Measurements from ENCODE around the gene CAPZA1. TPM values are rescaled to one million over a fixed set of nuclear protein-coding genes. Genes with fewer than 3 reads are reported as not detected.

CAPZA1 gene
- total and polyA plus RNA-seq, 2 of the 8 experiments (the other 6 are each of a cell fraction or from before 2014, with no cell fraction given), result 48.9 to 107 TPM

GRCh38 chr1:112594208-112594876, 25.3 kb upstream of the CAPZA1 start:
- Histone ChIP-seq H2AK5ac (ENCODE audit: low read depth, low read length) (no peak overlapping the region), H3K27ac (ENCODE audit: low read depth, low read length) (no peak overlapping the region), H2BK5ac (ENCODE audit: low read depth, low read length) (no peak overlapping the region), H2BK20ac (ENCODE audit: low read length) (no peak overlapping the region), H3K9ac (replicated peaks in 1 of 4; ENCODE audit: extremely low read depth in 1 of 4, low read depth in 3 of 4, low read length in 3 of 4) (no peak overlapping the region), H4K5ac (ENCODE audit: insufficient read length, low read depth, low read length) (no peak overlapping the region), H3K4me2 (ENCODE audit: insufficient read depth in 1 of 2, low read depth in 2 of 2, low read length in 2 of 2) (no peak overlapping the region), H3K23me2 (ENCODE audit: low read depth, low read length) (no peaks in the 10 kb centered on the region), H3K36me3 (ENCODE audit: control insufficient read depth in 2 of 4, insufficient read depth in 4 of 4, low read length in 3 of 4) (peaks cover 0 to 29% (median 5%) of the 10 kb centered on the region in 4 experiments; a peak in 5 of 8 replicates), H3K79me2 (ENCODE audit: control insufficient read depth in 1 of 2, insufficient read depth in 2 of 2, low read length in 2 of 2) (no peaks in the 10 kb centered on the region), H3K79me1 (ENCODE audit: low read depth, low read length) (no peaks in the 10 kb centered on the region), H4K91ac (replicated peaks; ENCODE audit: insufficient read length, low read length) (no peak overlapping the region), H2BK15ac (ENCODE audit: low read length) (no peak overlapping the region), H3K9me3 (ENCODE audit: insufficient read depth in 2 of 2, low read depth in 1 of 2, low read length in 1 of 2) (no peaks in the 10 kb centered on the region), H3K14ac (ENCODE audit: insufficient read length) (no peak overlapping the region), H3K4me1 (replicated peaks in 1 of 4; ENCODE audit: control insufficient read depth in 3 of 4, insufficient read depth in 4 of 4, low read length in 3 of 4) (no peaks in the 10 kb centered on the region), H2BK120ac (replicated peaks; ENCODE audit: low read depth, low read length) (no peak overlapping the region), H3K4me3 (ENCODE audit: extremely low read depth in 1 of 4, insufficient read depth in 2 of 4, low read depth in 3 of 4, low read length in 4 of 4) (no peak overlapping the region), H4K8ac (ENCODE audit: extremely low read depth, insufficient read depth, low read length) (no peak overlapping the region), H2AFZ (ENCODE audit: low read length) (no peak overlapping the region), H3K23ac (ENCODE audit: insufficient read length) (no peak overlapping the region), H3K56ac (replicated peaks; ENCODE audit: insufficient read length, low read depth, low read length) (no peak overlapping the region), H3K4ac (replicated peaks; ENCODE audit: insufficient read length, low read depth, low read length) (no peak overlapping the region), H2BK12ac (ENCODE audit: low read depth, low read length) (no peak overlapping the region), H3K27me3 (replicated peaks in 1 of 4; ENCODE audit: control insufficient read depth in 3 of 4, extremely low read depth in 1 of 4, insufficient read depth in 3 of 4, low read length in 3 of 4) (no peaks in the 10 kb centered on the region), H3K18ac (ENCODE audit: extremely low read depth, low read length) (no peak overlapping the region), H4K20me1 (replicated peaks in 1 of 2; ENCODE audit: control insufficient read depth in 1 of 2, insufficient read depth in 2 of 2, low read length in 2 of 2) (no peaks in the 10 kb centered on the region)
- WGBS, 2 experiments (ENCODE audit: extremely low coverage in 1 of 2, insufficient coverage in 1 of 2, insufficient read length in 1 of 2, insufficient replicate concordance in 2 of 2, low coverage in 1 of 2, low lambda C conversion rate in 2 of 2, missing lambda C conversion rate in 1 of 2), result 65% methylated on average over 3 of the region's 3 CpGs; no CpG with 5 or more reads in 1 of the 2 experiments
- FAIRE-seq (no peak), DNase-seq (ENCODE audit: low read depth in 1 of 2, low spot score in 2 of 2) (no peak)
- ChIA-PET CTCF (ENCODE audit: partially characterized antibody) (interaction anchor here (0.9 kb wide), 1 partner anchor 20 kb away, joined by 4 read pairs; no protein-coding TSS in a partner anchor), POLR2A (ENCODE audit: partially characterized antibody) (interaction anchor here (0.6 kb wide), 1 partner anchor 117 kb away, joined by 3 read pairs; no protein-coding TSS in a partner anchor)
- TF ChIP-seq TBP (IDR thresholded peaks at IDR 0.05; ENCODE audit: low read depth, low read length), result no peak
- TF ChIP-seq JUND (IDR thresholded peaks at IDR 0.05; ENCODE audit: low read length), result no peak
- no peak for TF ChIP-seq E2F6 (IDR thresholded peaks at IDR 0.05)
- TF ChIP-seq RFX5 (IDR thresholded peaks at IDR 0.05; ENCODE audit: borderline replicate concordance, low read depth, low read length), result no peak
- TF ChIP-seq CEBPB (IDR thresholded peaks at IDR 0.05; ENCODE audit: low read depth, low read length), result no peak
- no peak for TF ChIP-seq CHD2 (IDR thresholded peaks at IDR 0.05; ENCODE audit: low read length)
- no peak for TF ChIP-seq SP1 (IDR thresholded peaks at IDR 0.05; ENCODE audit: low read depth, low read length)
- TF ChIP-seq POLR2AphosphoS5 (IDR thresholded peaks at IDR 0.05; ENCODE audit: low read depth, low read length), result no peak
- no peak for TF ChIP-seq BACH1 (IDR thresholded peaks at IDR 0.05; ENCODE audit: low read length)
- TF ChIP-seq SP4 (IDR thresholded peaks at IDR 0.05; ENCODE audit: low read length), result no peak
- no peak for TF ChIP-seq EP300 (IDR thresholded peaks at IDR 0.05; ENCODE audit: borderline replicate concordance in 1 of 2, low read depth in 2 of 2, low read length in 2 of 2)
